H9 (cell line): ENCODE data around the gene SBK2. TPM values are rescaled to one million over a fixed set of nuclear protein-coding genes. Genes with fewer than 3 reads are reported as not detected.

Source experiments
- DNase-seq: peaks from one replicate; pipeline ENCODE4 v3.0.0-alpha.2; 2017
- H2AFZ ChIP-seq: one replicate; pipeline ENCODE4 v1.6.1; 2013; ENCODE audit warnings: mild to moderate bottlenecking, low read length, control low read depth, moderate library complexity
- H2AK5ac ChIP-seq: 2 replicates; pipeline ENCODE4 v1.6.1; 2013; ENCODE audit warnings: low read length, control low read depth, mixed read lengths; ENCODE audit not compliant: insufficient read length
- H2BK120ac ChIP-seq: one replicate; pipeline ENCODE4 v1.6.1; 2013; ENCODE audit warnings: low read depth, mild to moderate bottlenecking, low read length, control low read depth, inconsistent platforms; ENCODE audit not compliant: poor library complexity, severe bottlenecking
- H2BK12ac ChIP-seq: 2 replicates; pipeline ENCODE4 v1.6.1; 2013; ENCODE audit warnings: low read length, control low read depth, mixed read lengths, low read depth; ENCODE audit not compliant: insufficient read length
- H2BK15ac ChIP-seq: 2 replicates; pipeline ENCODE4 v1.6.1; 2013; ENCODE audit warnings: low read depth, low read length, control low read depth
- H2BK20ac ChIP-seq: one replicate; pipeline ENCODE4 v1.6.1; 2013; ENCODE audit warnings: low read depth, mild to moderate bottlenecking, low read length, control low read depth, inconsistent platforms; ENCODE audit not compliant: poor library complexity, severe bottlenecking
- H2BK5ac ChIP-seq: 2 replicates; pipeline ENCODE4 v1.6.1; 2013; ENCODE audit warnings: low read length, control low read depth, mixed read lengths; ENCODE audit not compliant: insufficient read length
- H3K14ac ChIP-seq: 2 replicates; pipeline ENCODE4 v1.6.1; 2013; ENCODE audit warnings: low read length, control low read depth; ENCODE audit not compliant: insufficient read depth
- H3K18ac ChIP-seq: 2 replicates; pipeline ENCODE4 v1.6.1; 2013; ENCODE audit warnings: low read depth, mild to moderate bottlenecking, mixed read lengths, low read length, control low read depth; ENCODE audit not compliant: insufficient read length
- H3K23ac ChIP-seq: 2 replicates; pipeline ENCODE4 v1.6.1; 2013; ENCODE audit warnings: low read length, control low read depth, mixed read lengths, low read depth; ENCODE audit not compliant: insufficient read length
- H3K23me2 ChIP-seq: 2 replicates; pipeline ENCODE4 v1.6.1; 2013; ENCODE audit warnings: low read depth, mild to moderate bottlenecking, mixed read lengths, low read length, control low read depth; ENCODE audit not compliant: insufficient read length, poor library complexity, severe bottlenecking
- H3K27ac ChIP-seq: 2 replicates; pipeline ENCODE4 v1.5.1; 2013; ENCODE audit warnings: low read length, control low read depth, mixed read lengths, low read depth; ENCODE audit not compliant: insufficient read length
- H3K27me3 ChIP-seq: 2 replicates; pipeline ENCODE4 v1.6.1; 2013; ENCODE audit warnings: low read length, control low read depth, inconsistent platforms; ENCODE audit not compliant: insufficient read depth
- H3K4ac ChIP-seq: 2 replicates; pipeline ENCODE4 v1.6.1; 2013; ENCODE audit warnings: low read depth, mild to moderate bottlenecking, control low read depth, inconsistent platforms, low read length, moderate library complexity
- H3K4me1 ChIP-seq: 2 replicates; pipeline ENCODE4 v1.6.1; 2013; ENCODE audit warnings: low read length, control low read depth, inconsistent platforms; ENCODE audit not compliant: insufficient read depth
- H3K4me2 ChIP-seq: 2 replicates; pipeline ENCODE4 v1.6.1; 2013; ENCODE audit warnings: low read length, control low read depth, mixed read lengths; ENCODE audit not compliant: insufficient read length, insufficient read depth
- H3K56ac ChIP-seq: 2 replicates; pipeline ENCODE4 v1.6.1; 2013; ENCODE audit warnings: low read depth, mild to moderate bottlenecking, mixed read lengths, low read length, control low read depth; ENCODE audit not compliant: insufficient read length
- H3K79me1 ChIP-seq: 2 replicates; pipeline ENCODE4 v1.6.1; 2013; ENCODE audit warnings: low read depth, mild to moderate bottlenecking, moderate library complexity, low read length, control low read depth, inconsistent platforms; ENCODE audit not compliant: insufficient read depth, poor library complexity, severe bottlenecking
- H3K79me2 ChIP-seq: 2 replicates; pipeline ENCODE4 v1.6.1; 2013; ENCODE audit warnings: low read length, control low read depth, inconsistent platforms; ENCODE audit not compliant: insufficient read depth
- H3K9ac ChIP-seq: 2 replicates; pipeline ENCODE4 v1.6.1; 2013; ENCODE audit warnings: low read length, control low read depth, mixed read lengths; ENCODE audit not compliant: insufficient read length; ENCODE audit errors: extremely low read depth
- H3K9me3 ChIP-seq: one replicate; pipeline ENCODE4 v1.6.1; 2013; ENCODE audit warnings: low read depth, low read length, inconsistent platforms; ENCODE audit not compliant: control insufficient read depth
- H3T11ph ChIP-seq: one replicate; pipeline ENCODE4 v1.6.1; 2013; ENCODE audit warnings: mild to moderate bottlenecking, low read length, control low read depth, inconsistent platforms
- H4K20me1 ChIP-seq: one replicate; pipeline ENCODE4 v1.6.1; 2013; ENCODE audit not compliant: control insufficient read depth, insufficient read length, insufficient read depth
- H4K5ac ChIP-seq: 2 replicates; pipeline ENCODE4 v1.6.1; 2013; ENCODE audit warnings: low read depth, mild to moderate bottlenecking, mixed read lengths, low read length, control low read depth; ENCODE audit not compliant: insufficient read length
- H4K8ac ChIP-seq: replicated peaks from 2 replicates; pipeline ENCODE4 v1.6.1; 2013; ENCODE audit warnings: low read length, control low read depth, mixed read lengths, low read depth; ENCODE audit not compliant: insufficient read length
- H4K91ac ChIP-seq: 2 replicates; pipeline ENCODE4 v1.6.1; 2013; ENCODE audit warnings: low read depth, mild to moderate bottlenecking, moderate library complexity, mixed read lengths, low read length, control low read depth; ENCODE audit not compliant: insufficient read length
- H3K27ac Mint-ChIP-seq, 3 experiments: 2 replicates in 2 of 3; 3 replicates in 1 of 3; pipeline ENCODE4 v1.8.0; 2020 to 2021; ENCODE audit warnings: mixed read lengths in 3 of 3, mild to moderate bottlenecking in 1 of 3, moderate library complexity in 1 of 3
- H3K27me3 Mint-ChIP-seq: 2 replicates; pipeline ENCODE4 v1.8.0; 2021; ENCODE audit warnings: low read depth, mild to moderate bottlenecking, moderate library complexity, mixed read lengths
- H3K36me3 Mint-ChIP-seq, 3 experiments: 2 replicates in 2 of 3; 3 replicates in 1 of 3; pipeline ENCODE4 v1.8.0; 2020 to 2021; ENCODE audit warnings: low read depth in 3 of 3, mixed read lengths in 3 of 3; ENCODE audit not compliant: insufficient read depth in 1 of 3
- H3K4me1 Mint-ChIP-seq, 2 experiments: 2 replicates each; pipeline ENCODE4 v1.8.0; 2020; ENCODE audit warnings: mixed read lengths in 2 of 2
- H3K4me3 Mint-ChIP-seq, 2 experiments: 2 replicates in 1 of 2; 3 replicates in 1 of 2; pipeline ENCODE4 v1.8.0; 2020 to 2021; ENCODE audit warnings: mild to moderate bottlenecking in 2 of 2, mixed read lengths in 2 of 2, moderate library complexity in 1 of 2
- H3K9me3 Mint-ChIP-seq, 2 experiments: 2 replicates in 1 of 2; 3 replicates in 1 of 2; pipeline ENCODE4 v1.8.0; 2020; ENCODE audit warnings: mild to moderate bottlenecking in 2 of 2, mixed read lengths in 2 of 2, moderate library complexity in 1 of 2
- CTCF ChIP-seq: fragments of 200-600 bp; sonication (generic); conservative IDR thresholded peaks from 3 replicates; pipeline ENCODE4 v1.8.0; 2021; ENCODE audit warnings: antibody characterized with exemption, mild to moderate bottlenecking
- WGBS: extraction: QIAGEN DNeasy Blood & Tissue Kit; methylation state at CpG from one replicate; pipeline ENCODE4 v1.1.7; 2013; ENCODE audit warnings: missing lambda C conversion rate, low lambda C conversion rate, mixed read lengths; ENCODE audit not compliant: insufficient read length; ENCODE audit errors: extremely low coverage; 5-methylcytosine and 5-hydroxymethylcytosine counted together
- total RNA-seq: library from RNA; stranded (reverse); gene quantifications from 2 replicates; pipeline ENCODE4 v1.2.1, GENCODE V29; 2021

Gene SBK2
- total RNA-seq, 1 experiment from 2014 or later = 2.8 TPM

GRCh38 chr19:55538132-55538531 is 1.2 kb upstream of the SBK2 start:
- H3T11ph ChIP-seq = no peak overlapping the region
- H3K79me2 ChIP-seq = no peaks in the 10 kb centered on the region
- H3K27me3 Mint-ChIP-seq = peaks cover 7% of the 10 kb centered on the region
- H3K4me1 ChIP-seq = no peaks in the 10 kb centered on the region; the same call in 1 of the 2 replicates
- H4K91ac ChIP-seq = no peak overlapping the region
- peak overlapping the region; percentile 85 for H2BK120ac ChIP-seq
- H2BK5ac ChIP-seq = no peak overlapping the region
- H3K27me3 ChIP-seq = no peaks in the 10 kb centered on the region
- no peak for TF ChIP-seq CTCF
- H3K4me3 Mint-ChIP-seq = no peak overlapping the region
- DNase-seq = no peak
- peaks cover 2% of the 10 kb centered on the region for H4K20me1 ChIP-seq
- H3K9me3 Mint-ChIP-seq = peaks cover 4 to 10% of the 10 kb centered on the region in 2 experiments; a peak in 3 of 5 replicates
- H3K56ac ChIP-seq = no peak overlapping the region
- H4K5ac ChIP-seq = no peak overlapping the region
- no peak overlapping the region for H2BK12ac ChIP-seq
- H3K18ac ChIP-seq = peak overlapping the region; percentile 80
- no peak overlapping the region for H3K4ac ChIP-seq
- no peak overlapping the region for H2BK15ac ChIP-seq
- H2AFZ ChIP-seq = no peak overlapping the region
- peak overlapping the region; percentile 80; the same call in 1 of the 2 replicates for H3K14ac ChIP-seq
- peaks cover 4 to 36% of the 10 kb centered on the region in 2 experiments; a peak in 3 of 4 replicates for H3K4me1 Mint-ChIP-seq
- H2AK5ac ChIP-seq = no peak overlapping the region
- no CpG with 5 or more reads among the region's 5 CpGs for WGBS
- no peaks in the 10 kb centered on the region for H3K23me2 ChIP-seq
- H3K27ac ChIP-seq = no peak overlapping the region
- H3K23ac ChIP-seq = no peak overlapping the region
- no peak overlapping the region for H3K9ac ChIP-seq
- peak overlapping the region in 1 of 3 experiments; percentile 97; a peak in 1 of 7 replicates for H3K27ac Mint-ChIP-seq
- no peaks in the 10 kb centered on the region for H3K79me1 ChIP-seq
- no peak overlapping the region for H3K4me2 ChIP-seq
- no peak overlapping the region for H2BK20ac ChIP-seq
- no peak overlapping the region for H4K8ac ChIP-seq
- H3K9me3 ChIP-seq = no peaks in the 10 kb centered on the region
- H3K36me3 Mint-ChIP-seq = peaks cover 0 to 6% (median 0%) of the 10 kb centered on the region in 3 experiments; a peak in 1 of 7 replicates
